Measurements from ENCODE around the gene TENM3.
A peak's percentile ranks its signal among the peaks of the same experiment; 100 is the strongest.

The TENM3 gene

DNA sequence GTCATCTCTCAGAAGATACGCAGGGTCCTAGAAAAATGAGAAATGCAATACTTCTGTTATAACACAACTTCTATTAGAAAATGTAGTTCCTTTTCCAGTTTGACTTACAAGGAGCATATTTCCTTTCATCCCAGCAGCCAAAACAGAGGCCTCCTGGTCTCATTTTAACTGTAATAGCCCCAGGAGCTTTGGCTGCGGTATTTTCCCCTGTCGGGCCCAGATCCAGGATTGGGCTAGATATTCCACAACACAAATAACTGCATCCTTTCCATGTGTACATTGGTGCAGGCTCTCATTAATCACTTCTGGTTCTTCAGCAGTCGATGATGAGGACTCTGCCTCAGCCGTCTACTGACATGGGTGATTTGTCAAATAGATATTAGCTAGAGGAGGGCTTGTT lies 166.1 kb downstream of the TENM3 start:
- DNase-seq (ENCODE audit: low spot score): no peak

DNA sequence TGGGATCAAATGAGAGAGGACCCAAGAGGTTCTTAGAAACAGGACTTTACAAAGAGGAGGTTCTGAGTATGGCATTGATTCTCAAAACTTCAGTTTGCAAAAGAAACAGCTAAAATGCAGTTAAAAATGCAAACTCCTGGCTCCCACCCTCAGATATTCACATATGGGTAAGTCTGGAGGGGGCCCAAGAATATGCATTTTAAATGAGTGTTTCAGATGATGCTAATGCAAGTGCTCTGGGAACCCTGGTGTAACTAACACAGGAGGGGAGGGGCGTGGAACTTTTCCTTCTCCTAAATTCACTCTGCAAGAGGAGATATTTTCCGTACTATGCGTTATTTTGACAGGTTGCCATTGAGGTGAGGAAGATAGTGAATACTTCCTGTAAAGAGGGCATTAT lies 168.2 kb downstream of the TENM3 start:
- DNase-seq (ENCODE audit: low spot score): no peak

DNA sequence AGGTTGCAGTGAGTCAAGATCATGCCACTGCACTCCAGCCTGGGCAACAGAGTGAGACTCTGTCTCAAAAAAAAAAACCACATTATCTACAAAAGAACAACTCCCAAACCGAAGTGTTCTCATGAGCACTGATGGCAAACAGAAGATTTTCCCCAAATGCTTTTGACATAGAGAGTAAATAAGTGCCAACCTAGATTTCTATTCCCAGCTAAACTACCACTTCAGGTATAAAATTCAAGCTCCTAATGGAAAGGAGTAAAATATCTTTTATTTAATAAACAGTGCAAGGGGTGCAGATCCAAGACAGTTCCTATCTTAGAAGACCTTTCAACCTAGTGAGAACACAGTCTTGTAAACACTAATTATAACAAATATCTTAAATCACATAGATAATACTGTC lies 170.3 kb downstream of the TENM3 start:
- DNase-seq (ENCODE audit: low spot score): no peak

DNA sequence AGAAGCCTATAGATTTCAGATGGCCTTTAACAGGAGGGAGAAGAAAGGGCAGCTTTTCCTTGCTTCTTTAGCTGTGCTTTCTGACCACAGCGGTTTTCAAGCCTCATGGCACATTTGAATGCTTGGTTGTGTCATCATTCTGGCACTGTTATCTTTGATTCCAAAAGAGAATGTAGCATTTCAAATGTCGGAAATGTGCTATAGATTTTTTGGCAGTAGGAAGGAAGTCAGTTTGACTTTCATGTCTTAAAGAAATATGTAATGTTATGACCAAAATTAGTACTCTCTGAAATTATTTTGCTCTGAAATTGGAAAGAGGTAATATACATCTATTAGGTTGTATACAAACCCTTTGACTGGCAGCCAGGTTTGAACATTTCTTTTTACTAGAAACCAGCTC lies 171.9 kb downstream of the TENM3 start:
- no peak for DNase-seq (ENCODE audit: low spot score)

DNA sequence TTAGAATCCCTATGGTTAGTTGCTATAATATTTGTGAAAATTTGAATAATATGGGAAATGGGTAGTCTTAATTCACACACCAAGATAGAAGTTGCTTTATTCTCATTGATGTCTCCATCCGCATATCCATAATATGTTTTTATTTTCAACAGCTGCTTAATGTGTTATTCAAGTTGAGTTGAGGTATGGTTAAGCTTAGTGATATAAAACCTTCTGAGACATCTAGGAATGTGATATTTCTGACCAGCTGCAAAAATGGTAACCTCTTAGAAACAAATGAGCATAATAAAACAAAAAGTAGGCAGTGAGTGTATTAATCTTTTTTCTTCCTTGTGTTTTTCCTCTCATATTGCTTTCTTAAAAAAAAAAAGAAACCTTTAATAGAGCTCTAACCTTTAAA lies 172.9 kb downstream of the TENM3 start:
- no peak for DNase-seq (ENCODE audit: low spot score)

DNA sequence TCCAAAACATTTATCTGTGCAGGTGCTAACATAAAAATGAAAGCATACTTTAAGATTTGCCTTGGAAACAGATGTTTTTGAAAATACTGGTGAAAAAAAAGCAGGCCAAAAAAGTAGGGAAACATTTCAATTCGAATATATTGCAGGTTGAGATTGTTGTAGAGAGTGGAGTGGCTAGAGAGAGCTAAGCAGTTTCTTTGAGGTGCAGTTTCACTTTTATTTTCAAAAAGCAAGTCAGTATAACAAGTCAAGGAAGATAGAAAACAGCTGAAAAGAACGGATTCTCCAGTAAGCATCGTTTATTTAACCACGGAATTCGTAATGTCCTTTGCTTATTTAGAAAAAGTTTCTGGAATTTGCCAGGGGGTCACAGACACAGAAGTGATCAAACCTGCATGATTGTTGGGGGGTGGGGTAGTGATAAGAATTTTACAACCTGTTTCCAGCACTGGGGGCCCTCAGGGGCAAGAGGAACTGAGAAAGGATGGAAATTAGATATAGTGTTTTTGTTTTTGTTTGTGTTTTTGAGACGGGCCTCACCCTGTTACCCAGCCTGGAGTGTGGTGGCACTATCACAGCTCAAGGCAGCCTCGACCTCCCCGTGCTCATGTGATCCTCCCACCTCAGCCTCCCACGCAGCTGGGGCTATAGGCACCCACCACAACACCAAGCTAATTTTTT lies 175.0 kb downstream of the TENM3 start:
- no peak for DNase-seq (ENCODE audit: low spot score)

DNA sequence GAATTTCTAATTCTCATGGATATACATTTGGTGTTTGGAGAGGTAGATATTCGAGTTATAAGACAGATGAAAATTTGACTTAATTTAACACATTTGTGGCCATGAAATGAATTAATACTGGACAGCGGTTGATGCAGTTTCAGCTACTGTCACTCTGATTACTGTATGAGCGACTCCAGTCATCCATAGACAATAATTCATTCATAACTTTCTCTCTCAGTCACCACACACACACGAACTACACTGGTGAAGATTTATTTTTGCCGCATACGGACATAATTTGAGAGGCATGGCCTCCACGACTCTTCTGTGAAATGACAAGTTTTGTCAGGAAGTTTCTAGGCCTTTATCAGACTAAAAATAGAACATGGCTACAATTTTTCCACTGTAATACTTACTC lies 177.0 kb downstream of the TENM3 start:
- DNase-seq (ENCODE audit: low spot score): no peak

DNA sequence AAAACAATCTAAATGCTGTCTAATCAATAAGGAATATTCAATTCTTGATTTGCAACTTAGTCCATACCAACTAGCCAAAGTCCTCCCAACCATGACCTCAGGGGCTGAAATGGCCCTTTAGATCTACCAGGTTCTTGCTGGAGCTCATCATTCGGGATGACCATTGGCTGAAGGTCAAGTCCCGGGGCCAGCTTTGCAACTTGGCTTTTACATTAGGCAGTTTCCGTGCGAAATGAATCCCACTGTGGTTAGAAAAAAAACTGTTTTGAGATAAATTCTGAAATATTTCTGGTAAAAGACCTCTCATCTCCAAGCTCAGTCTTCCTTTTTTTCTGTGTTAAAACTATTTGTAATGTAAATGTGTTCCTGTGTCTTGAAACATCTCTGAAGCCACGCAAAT lies 178.6 kb downstream of the TENM3 start:
- DNase-seq (ENCODE audit: low spot score): no peak

DNA sequence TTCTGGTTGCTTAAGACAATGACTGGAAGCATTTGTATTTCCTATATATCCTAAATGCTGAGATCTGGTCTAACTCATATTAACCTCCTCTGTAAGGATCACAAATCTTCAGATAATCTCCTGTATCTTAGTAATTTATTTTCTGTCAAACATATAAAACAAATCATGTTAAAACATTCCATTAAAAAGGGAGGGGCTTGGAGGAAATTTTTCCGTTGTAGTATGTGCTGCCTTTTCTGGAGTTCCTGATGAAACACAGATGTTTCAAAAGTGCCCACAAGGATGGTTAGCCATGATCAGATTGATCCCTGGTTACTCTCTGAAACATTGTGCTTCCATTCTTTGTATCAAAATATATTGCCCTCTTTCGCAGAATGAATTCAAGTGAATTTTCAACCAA lies 182.1 kb downstream of the TENM3 start:
- DNase-seq (ENCODE audit: low spot score): no peak

DNA sequence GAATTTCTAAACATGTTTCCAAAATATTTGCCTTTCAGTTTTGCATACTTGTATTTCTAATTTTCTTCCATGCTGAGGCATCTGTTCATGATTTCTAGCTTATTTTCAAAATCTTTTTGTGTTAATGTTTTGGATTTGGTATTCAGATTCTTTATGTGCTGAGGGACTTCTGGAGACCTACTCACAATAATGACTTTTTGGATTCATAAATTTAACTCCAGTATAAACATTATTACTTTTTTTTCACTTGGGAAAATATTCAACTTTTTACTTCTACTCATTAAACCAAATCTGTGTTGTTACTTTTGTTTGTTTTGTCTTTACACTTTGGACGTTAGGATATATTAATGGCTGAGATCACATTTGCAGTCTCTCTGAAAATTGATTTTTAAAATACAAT lies 183.7 kb downstream of the TENM3 start:
- no peak for DNase-seq (ENCODE audit: low spot score)

DNA sequence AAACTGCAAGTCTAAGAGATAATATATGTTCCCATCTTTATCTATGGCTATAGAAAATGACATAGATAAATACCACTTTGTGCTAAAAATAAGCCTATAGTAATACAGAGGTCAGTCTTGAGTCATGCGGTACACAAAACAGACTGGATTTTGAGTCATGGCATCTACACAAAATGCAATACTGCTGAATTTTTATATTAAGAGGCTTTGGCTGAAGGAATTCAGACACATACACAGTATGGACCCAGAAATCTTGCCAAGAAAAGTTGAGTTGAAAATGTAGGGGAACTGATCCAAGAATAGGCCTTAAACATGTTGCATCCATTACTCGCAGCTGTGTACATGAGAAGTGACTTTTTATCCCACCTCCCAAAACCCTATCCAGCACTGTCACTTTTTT lies 184.4 kb downstream of the TENM3 start:
- DNase-seq (ENCODE audit: low spot score): no peak

DNA sequence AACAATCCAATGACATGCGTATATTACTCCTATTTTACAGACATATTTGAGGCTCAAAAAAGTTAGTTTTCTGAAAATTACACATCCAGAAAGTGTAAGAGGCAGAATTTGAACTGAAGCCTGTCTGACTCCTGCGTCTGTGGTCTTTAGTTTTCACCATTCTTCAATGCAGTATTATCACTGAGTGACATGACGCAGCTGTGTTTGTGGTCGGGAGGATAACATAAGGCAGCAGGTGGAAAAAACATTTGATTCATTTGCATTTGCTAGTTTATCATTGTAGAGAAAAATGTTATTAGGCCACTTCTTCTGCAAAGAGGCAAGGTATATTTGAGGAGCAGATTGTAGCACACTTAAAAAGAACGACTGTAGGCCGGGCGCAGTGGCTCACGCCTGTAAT lies 186.7 kb downstream of the TENM3 start:
- DNase-seq (ENCODE audit: low spot score): no peak

DNA sequence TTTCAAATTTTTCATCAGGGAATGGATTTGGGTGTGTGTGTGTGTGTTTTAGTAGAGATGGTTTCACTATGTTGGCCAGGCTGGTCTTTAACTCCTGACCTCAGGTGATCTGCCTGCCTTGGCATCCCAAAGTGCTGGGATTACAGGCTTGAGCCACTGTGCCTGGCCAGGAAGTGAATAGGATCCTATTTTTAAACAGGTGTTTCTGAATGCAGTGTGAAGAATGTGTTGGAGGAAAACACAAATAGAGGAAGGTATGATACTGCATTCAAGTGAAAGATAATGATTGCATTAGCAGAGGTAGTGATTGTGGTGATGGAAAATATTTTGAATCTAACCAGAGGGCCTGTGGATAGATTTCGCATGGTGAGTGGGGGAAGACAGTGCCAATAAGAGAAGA lies 189.6 kb downstream of the TENM3 start:
- DNase-seq (ENCODE audit: low spot score): no peak

DNA sequence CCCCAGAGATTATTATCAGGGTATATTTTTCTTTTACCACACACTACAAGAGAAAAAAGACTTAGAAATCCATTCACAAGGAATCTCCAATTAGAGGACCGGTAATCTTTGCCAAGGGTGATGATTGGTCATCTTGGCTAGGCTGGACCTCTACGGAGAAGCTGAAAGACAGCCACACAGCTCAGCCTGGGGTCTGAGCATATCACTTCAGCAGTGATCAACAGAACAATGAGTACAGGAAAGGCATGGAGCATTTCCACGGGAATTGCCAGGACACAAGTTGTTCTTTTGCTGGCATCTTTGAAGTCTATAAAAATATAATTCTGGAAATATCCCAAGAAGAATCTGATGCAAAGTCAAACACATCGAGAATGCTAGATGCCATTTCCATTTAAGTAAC lies 191.5 kb downstream of the TENM3 start:
- no peak for DNase-seq (ENCODE audit: low spot score)

DNA sequence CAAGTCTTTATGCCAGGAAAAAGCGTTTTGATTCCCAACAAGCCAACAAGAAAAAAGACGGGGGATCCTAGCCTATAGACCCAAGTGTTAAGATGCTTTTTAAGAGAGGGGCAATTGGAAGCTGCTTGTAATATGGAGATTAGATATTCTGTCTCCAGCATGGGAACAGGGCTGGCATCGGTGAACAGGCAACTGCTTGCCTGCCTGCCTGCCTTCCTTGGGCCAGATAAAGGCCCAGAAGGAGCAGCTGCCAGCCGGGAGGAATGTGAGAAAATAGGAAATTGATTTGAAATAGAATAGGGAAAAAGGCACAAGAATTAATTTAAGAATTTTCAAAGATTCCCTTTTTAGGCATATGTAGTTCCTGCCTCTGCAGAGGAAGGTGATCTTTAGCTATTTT lies 192.2 kb downstream of the TENM3 start:
- no peak for DNase-seq (ENCODE audit: low spot score)

DNA sequence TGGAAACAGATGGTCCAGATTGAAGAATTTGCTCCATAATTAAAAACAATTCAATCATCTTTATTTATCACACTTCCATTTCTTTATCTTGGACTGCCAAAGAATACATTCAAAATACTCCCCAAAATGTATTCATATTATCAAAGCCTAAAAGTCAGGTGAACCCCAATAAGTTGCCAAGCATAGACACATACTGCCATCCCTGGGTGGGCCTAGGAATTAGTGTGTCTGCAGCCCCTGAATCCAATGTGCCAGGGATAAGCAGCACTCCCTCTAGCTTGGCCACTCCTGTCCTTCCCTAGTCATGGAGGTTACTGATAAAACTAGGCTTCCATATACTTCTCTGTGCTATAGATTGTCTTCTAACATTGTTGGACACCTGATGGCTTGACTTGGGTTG lies 199.9 kb downstream of the TENM3 start:
- no peak for DNase-seq (ENCODE audit: low spot score)

DNA sequence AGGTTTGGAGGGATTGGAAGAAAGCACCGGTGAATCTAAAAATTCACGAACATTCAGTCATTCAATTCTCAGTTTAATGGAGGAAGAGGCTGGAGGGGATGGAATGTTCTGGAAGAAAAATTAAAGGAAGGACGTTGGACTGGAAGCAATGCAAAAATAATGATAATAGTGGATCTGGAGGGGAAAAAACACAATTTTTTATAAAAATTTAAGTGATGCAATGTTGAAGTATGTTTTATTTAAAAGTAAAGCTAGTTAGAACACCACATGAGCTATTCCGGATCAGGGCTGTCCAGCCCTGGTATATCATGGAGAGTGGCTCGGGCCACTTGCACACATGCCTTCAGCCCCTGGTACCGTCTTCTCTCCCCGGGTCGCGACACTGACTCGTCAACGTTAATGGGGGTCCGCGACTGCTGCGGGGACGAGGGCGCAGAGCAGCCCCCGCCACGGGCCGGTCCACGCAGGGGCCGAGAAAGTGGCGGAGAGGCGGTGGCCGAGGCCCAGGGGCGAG lies 204.6 kb downstream of the TENM3 start:
- no peak for DNase-seq (ENCODE audit: low spot score)

DNA sequence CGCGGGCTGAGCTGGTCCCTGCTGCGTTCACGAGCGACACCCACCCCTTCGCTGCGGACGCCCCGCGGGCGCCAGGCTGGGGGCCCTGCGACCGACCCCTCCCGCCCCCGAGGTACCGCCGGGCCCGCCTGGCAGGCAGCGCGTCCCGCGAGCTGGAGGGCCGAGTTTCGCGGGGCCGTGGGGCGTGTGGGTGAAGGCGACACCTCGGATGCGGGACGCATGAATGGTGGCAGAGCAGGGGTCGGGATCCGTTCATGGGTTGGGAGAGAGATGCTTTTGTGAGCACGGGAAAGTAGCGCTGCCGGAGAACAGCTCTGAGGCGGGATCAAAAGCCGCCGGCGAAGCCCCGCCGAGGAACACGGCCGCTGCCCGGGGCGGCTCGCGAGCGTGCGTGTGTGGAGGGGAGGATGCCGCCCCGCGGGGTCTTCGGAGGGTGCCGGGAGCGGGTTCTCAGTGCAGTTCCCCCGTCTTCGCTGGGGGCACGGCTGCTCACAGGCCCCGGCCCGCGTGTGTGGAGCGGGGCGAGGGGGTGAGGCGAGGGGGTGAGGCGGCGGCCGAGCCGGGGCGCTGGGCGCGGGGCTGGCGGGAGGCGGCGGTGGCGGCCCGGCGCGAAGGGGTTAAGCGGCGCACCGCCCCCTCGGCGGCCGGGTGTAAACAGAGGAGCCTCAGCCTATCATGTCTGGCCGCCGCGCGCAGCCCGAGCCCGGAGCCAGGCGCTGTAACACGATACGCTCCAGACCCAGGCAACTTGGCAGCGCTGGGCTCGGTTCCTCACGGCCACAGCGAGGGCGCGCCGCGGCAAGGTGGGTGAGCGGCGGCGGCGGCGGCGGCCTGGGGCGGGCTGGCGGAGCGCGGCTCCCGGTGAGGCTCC lies 205.3 kb downstream of the TENM3 start:
- DNase-seq (ENCODE audit: low spot score): peak; percentile 42

DNA sequence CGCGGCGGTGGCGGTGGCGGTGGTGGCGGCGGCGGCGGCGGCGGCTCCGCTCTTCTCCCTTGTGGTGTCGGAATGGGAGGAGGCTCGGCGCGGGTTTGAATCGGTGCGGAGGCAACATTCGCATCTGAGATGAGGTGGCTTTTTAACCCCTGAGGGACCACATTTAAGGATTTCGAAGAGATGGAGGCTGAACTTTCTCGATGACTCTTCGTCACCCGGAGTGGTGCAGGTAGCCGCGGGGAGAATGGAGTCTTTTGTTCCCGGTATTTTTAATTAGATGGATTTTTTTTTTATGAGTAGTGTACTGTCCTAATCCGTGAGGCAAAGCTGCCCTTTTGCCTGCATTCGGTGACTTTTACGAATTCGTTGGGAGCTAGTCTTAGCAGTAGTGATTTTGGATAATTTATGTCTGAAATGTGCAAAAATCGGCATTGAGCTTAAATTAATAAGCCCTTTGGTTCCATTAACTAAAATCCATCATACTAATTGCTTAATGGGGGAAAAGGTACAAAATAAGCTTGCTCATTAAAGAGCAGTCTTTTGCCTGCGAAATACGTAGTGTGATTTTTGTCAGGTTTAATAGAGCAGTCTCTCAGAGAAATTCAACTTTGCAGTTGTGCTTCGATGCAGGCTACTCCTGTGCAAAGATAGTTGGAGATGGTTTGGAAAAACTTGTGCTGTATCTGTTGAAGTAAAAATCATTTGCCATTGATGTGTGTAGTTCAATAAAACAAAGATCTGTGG lies 206.2 kb downstream of the TENM3 start:
- no peak for DNase-seq (ENCODE audit: low spot score)

DNA sequence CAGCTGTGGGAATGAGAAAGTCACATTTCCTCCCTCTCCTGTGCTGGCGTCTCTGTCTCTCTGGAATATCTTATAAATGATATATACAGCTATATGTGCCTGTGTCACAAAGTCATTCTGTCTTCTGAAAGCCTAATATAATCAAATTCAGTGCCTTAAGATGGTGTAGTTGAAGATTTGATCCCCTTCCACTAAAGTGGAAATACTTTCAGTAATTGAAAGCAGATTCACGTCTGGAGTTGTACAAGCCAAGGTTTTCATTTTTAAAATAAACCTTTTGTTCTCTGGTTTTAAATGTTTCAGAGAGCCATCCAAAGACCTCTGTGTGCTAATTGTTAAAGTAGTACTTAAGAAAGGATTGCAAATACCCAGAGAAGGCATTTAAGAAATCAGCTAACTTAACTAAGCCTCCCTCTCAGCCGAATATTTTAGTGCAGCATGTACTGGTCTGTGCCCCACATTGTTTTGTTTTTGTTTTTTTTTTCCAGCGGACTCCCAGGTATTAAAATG lies 206.8 kb downstream of the TENM3 start:
- no peak for DNase-seq (ENCODE audit: low spot score)

DNA sequence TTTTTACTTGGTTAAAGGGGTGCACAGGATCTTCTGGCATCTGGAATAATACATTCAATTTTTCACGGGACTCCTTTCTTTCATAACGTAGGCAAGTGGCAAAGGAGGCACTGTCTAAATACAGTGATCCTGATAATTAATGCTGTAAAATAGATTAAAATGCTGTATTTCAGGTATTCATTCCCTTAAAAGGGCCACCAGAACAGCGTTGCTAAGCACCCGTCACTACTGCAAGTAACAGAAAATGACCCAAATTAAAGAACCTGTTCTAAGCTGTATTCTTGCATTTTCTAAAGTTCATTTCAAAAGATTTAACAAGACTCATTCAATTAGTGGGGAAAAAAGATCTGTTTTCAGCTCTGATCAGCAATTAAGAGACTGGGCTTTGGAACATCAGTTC lies 208.2 kb downstream of the TENM3 start:
- DNase-seq (ENCODE audit: low spot score): no peak

DNA sequence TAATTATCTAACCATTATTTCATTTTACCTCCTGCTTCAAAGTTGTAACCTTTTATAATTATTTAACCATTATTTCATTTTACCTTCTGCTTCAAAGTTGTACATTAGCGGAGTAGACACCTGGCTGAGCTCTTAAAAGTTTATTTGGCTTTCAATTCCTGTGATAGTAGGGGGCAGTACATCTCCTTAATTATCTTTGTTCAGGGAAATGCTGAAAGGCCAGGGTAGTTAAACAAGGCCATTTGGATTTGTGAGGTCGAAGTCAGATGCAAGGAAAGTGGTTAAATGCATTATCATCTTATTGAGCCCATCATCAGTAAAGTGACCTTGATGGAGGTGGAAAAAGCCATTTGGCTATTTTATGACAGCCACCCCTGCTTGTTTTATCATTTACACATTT lies 210.6 kb downstream of the TENM3 start:
- no peak for DNase-seq (ENCODE audit: low spot score)

All from HuH-7 (cell line).